Psoas muscle (tissue), 8 donors: ENCODE results near the gene UROC1. TPM values are rescaled to one million over a fixed set of nuclear protein-coding genes. Genes with fewer than 3 reads are reported as not detected.

Experiments
- ATAC-seq, 4 donors: fragments of 200-7000 bp; cut with Tn5 transposase; one replicate each; pipeline ENCODE4 v1.9.1; 2020; ENCODE audit warnings: moderate library complexity in 3 of 4, mild to moderate bottlenecking in 2 of 4
- DNase-seq, 2 donors: peaks; one replicate each; pipeline ENCODE4 v3.0.0-alpha.2; 2020
- H3K27ac ChIP-seq: fragments of 200-600 bp; one replicate; pipeline ENCODE4 v1.8.0; 2022
- H3K27me3 ChIP-seq, 3 donors: fragments of 200-600 bp in 1 of 3; one replicate each; pipeline versions ENCODE4 v1.6.1 to v1.8.0; 2013 to 2022; ENCODE audit warnings: low read length in 2 of 3, mild to moderate bottlenecking in 2 of 3, moderate library complexity in 1 of 3; ENCODE audit not compliant: insufficient read depth in 3 of 3
- H3K36me3 ChIP-seq, 2 donors: fragments of 200-600 bp in 1 of 2; one replicate each; pipeline versions ENCODE4 v1.6.1 to v1.8.0; 2013 to 2022; ENCODE audit warnings: low read depth in 1 of 2, mild to moderate bottlenecking in 1 of 2, moderate library complexity in 1 of 2; ENCODE audit not compliant: insufficient read depth in 1 of 2
- H3K4me1 ChIP-seq: fragments of 200-600 bp; one replicate; pipeline ENCODE4 v1.8.0; 2022
- H3K4me3 ChIP-seq: fragments of 200-600 bp; one replicate; pipeline ENCODE4 v1.8.0; 2022; ENCODE audit warnings: mild to moderate bottlenecking
- H3K9me3 ChIP-seq: fragments of 200-600 bp; one replicate; pipeline ENCODE4 v1.8.0; 2022
- CTCF ChIP-seq: fragments of 200-600 bp; IDR thresholded peaks from one replicate; pipeline ENCODE4 v1.8.0; 2022; ENCODE audit warnings: antibody characterized with exemption
- WGBS, 3 donors: extraction: QIAGEN DNeasy Blood & Tissue Kit; methylation state at CpG; one replicate each; pipeline versions ENCODE4 v1.1.6 to v1.1.7; 2013; 5-methylcytosine and 5-hydroxymethylcytosine counted together
- intact Hi-C, 2 donors: fragments of 100-400 bp; cut with DNase I; formaldehyde crosslinking; loops; one replicate each; pipeline versions ENCODE4 v1.11.0 to v1.14.2; 2022
- polyA plus RNA-seq, 3 donors: library from polyadenylated mRNA; stranded (reverse); fragments of 200-250 nt; gene quantifications; one replicate each; pipeline ENCODE4 v1.2.3, GENCODE V29; 2013
- total RNA-seq, 4 donors: library from RNA; stranded (reverse); fragmentation: NEBNext Ultra II Directional in 2 of 4; extraction: Animal tissue kit (Norgen Biotek cat#: 25700) in 2 of 4; gene quantifications; one replicate each; pipeline versions ENCODE4 v1.2.1 to v1.2.4, GENCODE V29; 2021 to 2023
- donor health status: healthy with polysubstance abuse.
- donor health status: DM: no; HTN: no; CAD: no; lungs with moderate emphysema.
- donor health status: Bipolar disorder and iron deficiency.
- donor health status: healthy.
- donor health status: DM: yes; HTN: yes; CAD: no.
- donor health status: DM: no; HTN: no; CAD: no.
- donor health status: DM: no; HTN: no; CAD: no.
- donor health status: DM: yes; HTN: yes; CAD: no.

Gene UROC1
- total and polyA plus RNA-seq, 7 donors: 0.03 to 0.13 (median 0.08) TPM; not detected in 4

DNA sequence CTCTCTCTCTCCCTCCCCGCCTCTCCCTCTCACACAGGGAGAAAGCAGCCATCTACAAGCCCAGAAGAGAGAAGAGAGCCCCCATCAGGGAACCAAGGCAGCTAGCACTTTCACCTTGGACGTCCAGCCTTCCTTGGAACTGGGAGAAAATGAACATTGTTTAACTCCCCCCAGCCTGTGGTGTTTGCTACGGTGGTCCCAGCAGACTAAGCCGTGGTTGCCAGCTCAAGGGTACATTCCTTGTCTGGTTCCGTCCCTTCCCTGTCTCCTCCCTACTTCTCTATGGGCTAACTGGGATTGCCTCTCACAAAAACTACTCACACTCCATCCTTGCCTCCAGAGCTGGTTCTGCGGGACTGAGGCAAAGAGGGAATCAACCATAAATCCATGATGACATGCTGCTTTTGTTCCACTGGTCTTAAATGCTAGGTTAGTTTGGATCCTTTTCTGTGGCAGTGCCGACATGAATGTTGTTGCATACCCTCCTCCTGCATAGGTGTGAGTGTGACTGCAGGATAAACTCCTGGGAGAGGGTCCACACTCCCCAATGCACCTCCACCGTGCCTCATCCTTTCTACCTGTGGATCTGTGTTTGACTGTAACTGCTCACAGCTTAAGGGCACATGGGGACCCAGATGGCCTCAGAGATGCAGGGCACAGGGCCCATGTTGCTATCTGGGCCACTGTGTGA, 29.1 kb upstream of the UROC1 start:
- H3K4me1 ChIP-seq: no peaks in the 10 kb centered on the region
- no peak overlapping the region for H3K27ac ChIP-seq
- peak in 1 of 2 donors; percentile 13 for DNase-seq
- no peak for TF ChIP-seq CTCF
- H3K27me3 ChIP-seq: peaks cover 0 to 21% (median 4%) of the 10 kb centered on the region in 3 donors
- WGBS, 3 donors: 77 to 91% (median 84%) methylated on average over 8 of the region's 8 CpGs
- no peaks in the 10 kb centered on the region for H3K9me3 ChIP-seq
- H3K36me3 ChIP-seq: no peaks in the 10 kb centered on the region
- ATAC-seq: no peak
- H3K4me3 ChIP-seq: no peak overlapping the region
- intact Hi-C loops: no loop called here

GRCh38 chr3:126546013-126546412, 28.4 kb upstream of the UROC1 start:
- Histone ChIP-seq H3K27ac (no peak overlapping the region), H3K9me3 (no peaks in the 10 kb centered on the region), H3K36me3 (no peaks in the 10 kb centered on the region), H3K4me3 (no peak overlapping the region), H3K4me1 (no peaks in the 10 kb centered on the region), H3K27me3 (peaks cover 0 to 28% (median 4%) of the 10 kb centered on the region in 3 donors)
- intact Hi-C loops: no loop called here
- ATAC-seq (no peak), DNase-seq (peak in 1 of 2 donors; percentile 32)
- no peak for TF ChIP-seq CTCF
- 91 to 95% (median 93%) methylated on average over 6 of the region's 6 CpGs for WGBS, 3 donors

DNA sequence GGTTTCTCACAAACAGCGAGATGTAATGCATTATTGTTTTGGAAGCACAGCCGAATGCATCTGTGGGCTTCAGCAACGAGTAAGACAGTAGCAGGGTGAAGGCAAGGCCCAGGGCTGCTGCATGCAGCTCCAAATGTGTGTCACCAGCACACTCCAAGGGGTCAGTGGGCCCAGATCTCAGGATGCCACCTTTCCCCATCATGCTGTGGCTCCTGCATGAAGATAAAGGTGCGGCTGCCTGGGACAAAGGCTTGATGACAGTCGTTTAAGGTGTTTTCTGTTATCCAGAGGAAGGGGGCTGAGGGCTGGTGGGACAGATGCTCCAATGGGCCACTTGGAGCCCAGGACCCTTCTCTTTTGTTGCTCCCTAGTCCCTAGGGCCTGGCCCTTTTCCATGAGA, 28.0 kb upstream of the UROC1 start:
- 82 to 91% (median 83%) methylated on average over 5 of the region's 5 CpGs for WGBS, 3 donors
- Histone ChIP-seq H3K36me3 (no peaks in the 10 kb centered on the region), H3K27me3 (peaks cover 0 to 28% (median 4%) of the 10 kb centered on the region in 3 donors), H3K4me1 (peaks cover 4% of the 10 kb centered on the region), H3K9me3 (no peaks in the 10 kb centered on the region), H3K4me3 (no peak overlapping the region), H3K27ac (no peak overlapping the region)
- TF ChIP-seq CTCF: no peak
- no peak for ATAC-seq
- intact Hi-C loops: no loop called here
- peak in 1 of 2 donors; percentile 21 for DNase-seq

DNA sequence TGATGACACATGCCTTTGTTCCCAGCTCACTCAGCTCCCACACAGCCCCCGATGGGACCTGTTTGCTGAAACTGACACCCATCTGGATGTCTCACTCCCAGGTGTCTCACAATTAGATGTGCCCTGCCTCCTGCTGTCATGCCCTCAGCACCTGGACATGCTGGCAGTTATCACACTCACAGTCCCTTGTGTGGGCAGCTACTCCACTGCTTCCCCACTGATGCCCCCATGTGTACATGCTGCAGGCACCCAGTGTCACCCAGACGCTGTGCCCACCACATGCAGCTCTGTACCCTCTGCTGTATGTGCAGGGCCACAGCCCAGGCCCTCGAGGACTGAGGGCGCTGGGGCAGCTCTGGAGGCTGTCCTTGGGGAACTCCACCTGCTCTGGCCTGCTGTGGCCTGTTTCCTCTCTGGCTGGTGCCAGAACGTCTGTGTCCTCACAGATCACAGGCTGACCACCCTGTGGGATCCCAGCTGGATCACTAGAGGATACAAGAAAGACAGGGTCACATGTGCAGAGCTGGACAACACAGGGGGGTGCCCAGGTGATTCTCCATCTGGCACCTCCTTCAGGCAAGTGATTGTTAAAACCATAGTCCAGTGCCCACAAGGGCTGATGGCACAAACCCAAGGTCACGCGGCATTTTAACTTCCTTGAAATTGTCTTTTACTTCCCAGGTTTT, 27.2 kb upstream of the UROC1 start:
- intact Hi-C loops: no loop called here

More for the DNA sequence above, 27.2 kb upstream of the UROC1 start:
- Histone ChIP-seq H3K9me3 (no peaks in the 10 kb centered on the region), H3K4me3 (no peak overlapping the region), H3K4me1 (peaks cover 5% of the 10 kb centered on the region), H3K36me3 (no peaks in the 10 kb centered on the region), H3K27me3 (peaks cover 0 to 28% (median 4%) of the 10 kb centered on the region in 3 donors), H3K27ac (no peak overlapping the region)
- no peak for ATAC-seq
- WGBS, 3 donors: 71 to 76% (median 76%) methylated on average over 7 of the region's 7 CpGs
- TF ChIP-seq CTCF: no peak
- DNase-seq: peak in 1 of 2 donors; percentile 42
